Fibroblast of peridontal ligament (primary cell): Measurements from ENCODE around the gene THSD8.
A peak's percentile ranks its signal among the peaks of the same experiment; 100 is the strongest.

Experiments
- DNase-seq: peaks from one replicate; pipeline ENCODE4 v3.0.0-alpha.2; 2010; ENCODE audit errors: extremely low read depth

The THSD8 gene

GRCh38 chr19:12779162-12779993, 22.5 kb upstream of the THSD8 start:
- peak; percentile 91 for DNase-seq

- DNase-seq: no peak
Measured at GRCh38 chr19:12782174-12782423, 19.8 kb upstream of the THSD8 start.

GRCh38 chr19:12782424-12783290, 19.2 kb upstream of the THSD8 start:
- peak; percentile 82 for DNase-seq

DNA sequence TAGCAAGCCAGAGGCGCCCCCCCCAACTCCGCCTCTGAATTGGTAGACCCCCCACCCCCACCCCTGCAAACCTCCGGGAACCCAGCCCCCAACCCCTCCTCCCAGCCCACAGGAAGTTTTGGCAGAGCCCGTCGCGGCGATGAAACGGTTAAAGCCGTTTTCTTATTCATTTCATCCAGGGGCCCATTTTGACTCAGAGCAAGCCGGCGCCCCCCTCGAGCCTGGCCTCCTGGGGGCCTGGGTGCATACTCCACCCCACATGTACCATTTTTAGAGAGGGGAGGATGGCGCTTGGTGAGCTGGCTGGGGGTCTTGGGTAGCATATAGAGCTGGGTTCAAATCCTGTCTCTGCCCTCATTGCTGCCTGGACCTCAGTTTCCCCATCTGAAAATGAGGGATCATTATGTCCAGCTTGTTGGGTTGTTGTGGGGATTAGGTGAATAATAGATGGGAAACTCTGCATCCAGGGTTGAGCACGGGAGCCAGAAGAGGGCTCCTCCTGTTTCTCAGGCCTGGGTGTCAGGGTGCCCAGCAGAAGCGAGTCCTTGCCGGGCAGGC, 18.5 kb upstream of the THSD8 start:
- DNase-seq: no peak

DNA sequence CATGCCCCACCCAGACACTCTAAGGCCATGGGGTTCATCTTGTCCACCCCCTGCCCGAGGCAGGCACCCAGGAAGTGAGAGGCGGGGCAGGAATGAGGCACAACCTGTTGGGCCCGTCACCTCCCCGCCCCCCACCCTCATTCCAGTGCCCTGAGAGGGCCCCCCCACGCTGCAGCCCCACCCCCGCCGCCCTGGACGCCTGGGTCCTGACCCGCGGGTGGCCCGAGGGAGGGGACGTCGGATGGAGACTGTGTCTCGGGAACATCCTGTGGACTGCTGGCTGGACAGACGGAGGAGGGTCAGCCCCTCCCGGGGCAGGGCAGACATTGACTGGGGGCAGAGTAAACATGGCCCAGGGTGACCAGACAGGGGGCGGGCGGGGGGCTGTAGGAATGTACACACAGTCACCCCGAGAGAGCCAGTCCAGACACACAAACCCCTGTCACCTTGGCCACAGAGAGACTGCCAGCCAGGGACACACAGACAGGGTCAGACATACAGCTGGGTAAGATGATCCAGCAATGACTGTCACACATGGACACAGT, 17.9 kb upstream of the THSD8 start:
- DNase-seq: no peak

DNA sequence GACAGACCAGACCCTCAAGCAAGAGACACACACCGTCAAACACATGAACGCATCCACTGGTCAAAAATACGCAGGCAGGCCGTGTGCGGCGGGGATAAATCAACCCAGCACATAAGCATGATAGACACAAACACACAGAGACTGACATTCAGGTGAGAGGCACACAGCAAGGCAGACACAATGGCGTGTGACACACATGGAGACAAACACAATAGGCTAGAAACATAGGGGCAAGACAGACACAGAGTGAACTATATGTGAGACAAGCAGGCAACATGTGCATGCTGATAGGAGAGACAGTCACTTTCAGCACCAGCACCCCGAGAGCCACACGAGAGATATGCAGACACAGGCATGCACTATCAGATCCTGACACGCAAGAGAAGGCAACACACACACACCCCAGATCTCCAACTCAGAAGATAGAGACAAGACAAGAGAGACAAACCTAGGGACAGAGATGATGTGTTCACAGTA, 17.4 kb upstream of the THSD8 start:
- DNase-seq: no peak

DNA sequence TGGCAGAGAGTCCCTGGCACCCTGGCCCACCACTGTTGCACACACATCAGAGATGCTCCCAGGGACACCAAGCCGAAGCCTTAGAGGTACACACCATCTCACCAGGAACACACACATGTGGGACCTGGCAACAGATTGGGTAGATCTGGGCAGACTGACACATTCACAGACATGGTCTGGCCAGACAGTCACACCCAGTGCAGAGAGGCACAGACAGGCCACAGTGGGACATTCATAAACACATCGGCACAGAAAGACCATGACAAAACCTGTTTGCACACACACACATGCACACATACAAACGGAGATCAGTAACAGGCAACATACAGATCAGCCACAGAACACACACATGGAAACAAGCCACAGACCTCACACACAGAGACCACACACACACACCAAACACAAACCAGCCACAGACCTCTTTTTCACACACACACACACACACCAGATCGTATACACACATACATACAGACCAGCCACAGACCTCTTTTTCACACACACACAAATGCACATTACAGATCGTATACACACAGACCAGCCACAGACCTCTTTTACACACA, 16.9 kb upstream of the THSD8 start:
- peak; percentile 39 for DNase-seq

GRCh38 chr19:12785431-12786031, 16.3 kb upstream of the THSD8 start:
- DNase-seq: no peak

GRCh38 chr19:12786141-12786870, 15.6 kb upstream of the THSD8 start:
- DNase-seq: no peak

DNA sequence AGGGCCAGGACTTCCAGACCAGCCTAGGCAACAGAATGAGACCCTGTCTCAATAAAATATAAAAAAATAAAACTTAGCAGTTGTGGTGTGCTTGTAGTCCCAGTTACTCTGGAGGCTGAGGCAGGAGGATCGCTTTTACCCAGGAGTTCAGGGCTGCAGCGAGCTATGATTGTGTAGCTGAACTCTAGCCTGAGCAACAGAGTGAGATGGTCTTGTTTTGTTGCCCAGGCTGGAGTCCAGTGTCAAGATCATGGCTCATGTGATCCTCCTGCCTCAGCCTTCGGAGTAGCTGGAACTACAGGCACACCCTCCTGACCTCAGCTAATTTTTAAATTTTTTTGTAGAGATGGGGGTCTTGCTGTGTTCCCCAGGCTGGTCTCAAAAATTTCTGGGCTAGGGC, 14.9 kb upstream of the THSD8 start:
- DNase-seq: no peak

GRCh38 chr19:12787458-12787857, 14.4 kb upstream of the THSD8 start:
- DNase-seq: no peak

DNA sequence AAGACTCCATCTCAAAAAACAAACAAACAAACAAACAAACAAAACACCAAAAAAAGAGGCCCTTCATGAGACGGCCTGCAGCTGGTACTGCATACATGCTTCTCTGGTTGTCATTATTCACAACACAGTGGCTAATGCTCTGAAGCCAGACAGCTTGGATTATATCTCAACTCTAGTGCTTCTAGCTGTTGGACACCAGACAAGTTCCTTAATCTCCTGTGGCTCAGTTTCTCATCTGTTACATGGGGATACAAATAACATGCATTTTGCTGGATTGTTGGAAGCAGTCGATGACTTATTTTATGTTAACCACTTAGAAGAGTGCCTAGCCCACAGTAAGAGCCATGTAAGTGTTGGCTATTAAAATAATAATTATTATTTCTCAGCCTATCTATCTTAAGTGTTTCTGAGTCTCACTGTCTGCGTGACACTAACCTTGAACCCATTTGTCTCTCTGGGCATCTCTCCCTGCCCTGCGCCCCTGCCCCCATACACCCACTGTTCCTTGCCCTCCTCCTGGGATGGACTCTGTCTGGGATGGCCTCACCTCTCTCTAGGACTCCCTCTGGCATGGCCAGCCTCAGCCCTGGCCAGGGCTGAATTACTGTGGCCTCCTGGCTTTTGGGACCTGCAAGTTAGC, 13.7 kb upstream of the THSD8 start:
- no peak for DNase-seq

DNA sequence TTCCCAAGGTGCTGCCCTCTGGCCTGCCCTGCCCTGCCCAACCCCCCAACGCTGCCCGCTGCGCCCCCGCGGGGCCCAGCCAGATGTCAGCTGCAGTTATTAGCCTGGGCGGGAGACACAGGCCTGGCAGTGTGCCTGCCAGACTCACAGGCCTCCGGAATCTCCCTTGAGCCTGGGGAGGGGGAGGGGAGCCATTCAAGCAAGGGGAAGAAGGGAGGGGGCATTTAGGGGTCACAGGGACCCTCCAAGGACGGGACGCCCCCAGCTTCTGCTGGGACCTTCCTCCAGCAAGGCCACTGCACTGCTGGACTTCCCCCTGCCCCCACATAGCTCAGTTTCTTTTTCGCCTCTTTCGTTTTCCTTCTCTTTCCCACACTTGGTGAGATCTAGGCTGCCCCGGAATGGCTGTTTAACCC, 13.2 kb upstream of the THSD8 start:
- DNase-seq: peak; percentile 59

GRCh38 chr19:12789098-12789903, 12.6 kb upstream of the THSD8 start:
- DNase-seq: peak; percentile 48

- DNase-seq: peak; percentile 90
Measured at GRCh38 chr19:12789904-12790619, 11.8 kb upstream of the THSD8 start.

- no peak for DNase-seq
Measured at GRCh38 chr19:12790628-12791344, 11.1 kb upstream of the THSD8 start.

DNA sequence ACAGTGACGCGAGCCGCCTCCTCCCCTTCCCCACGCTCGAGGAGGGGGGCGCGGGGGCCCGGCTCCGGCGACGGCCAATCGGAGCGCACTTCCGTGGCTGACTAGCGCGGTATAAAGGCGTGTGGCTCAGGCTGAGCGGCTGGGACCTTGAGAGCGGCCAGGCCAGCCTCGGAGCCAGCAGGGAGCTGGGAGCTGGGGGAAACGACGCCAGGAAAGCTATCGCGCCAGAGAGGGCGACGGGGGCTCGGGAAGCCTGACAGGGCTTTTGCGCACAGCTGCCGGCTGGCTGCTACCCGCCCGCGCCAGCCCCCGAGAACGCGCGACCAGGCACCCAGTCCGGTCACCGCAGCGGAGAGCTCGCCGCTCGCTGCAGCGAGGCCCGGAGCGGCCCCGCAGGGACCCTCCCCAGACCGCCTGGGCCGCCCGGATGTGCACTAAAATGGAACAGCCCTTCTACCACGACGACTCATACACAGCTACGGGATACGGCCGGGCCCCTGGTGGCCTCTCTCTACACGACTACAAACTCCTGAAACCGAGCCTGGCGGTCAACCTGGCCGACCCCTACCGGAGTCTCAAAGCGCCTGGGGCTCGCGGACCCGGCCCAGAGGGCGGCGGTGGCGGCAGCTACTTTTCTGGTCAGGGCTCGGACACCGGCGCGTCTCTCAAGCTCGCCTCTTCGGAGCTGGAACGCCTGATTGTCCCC, 10.4 kb upstream of the THSD8 start, which contains the start of gene JUNB:
Gene JUNB, plus strand, starts transcription at position 142 of the 706 bp plus-strand sequence. Its CDS starts 286 bp downstream, at position 428.
- peak; percentile 97 for DNase-seq
